Endothelial cell of umbilical vein (primary cell): ENCODE data around the gene FGF19. TPM values are rescaled to one million over a fixed set of nuclear protein-coding genes. Genes with fewer than 3 reads are reported as not detected.

Experiments used
- BruUV-seq: library from RNA; stranded (reverse); fragments of 400-500 nt; replicated peaks from 2 replicates; lab custom pipeline; 2021; lab: Mats Ljungman, UMichigan
- CTCF ChIA-PET: fragments of 300-600, 350-600 bp; sonication (Branson Sonifier 250); formaldehyde crosslinking; loops from one replicate; lab custom pipeline; 2021; ENCODE audit warnings: antibody characterized with exemption, inconsistent platforms; lab: Charles Lee
- POLR2A ChIA-PET: fragments of 300-600, 350-600 bp; sonication (Branson Sonifier 250); formaldehyde crosslinking; loops from one replicate; lab custom pipeline; 2021; ENCODE audit warnings: antibody characterized with exemption, inconsistent platforms; lab: Charles Lee
- DNase-seq: peaks from one replicate; pipeline ENCODE4 v3.0.0-alpha.2; 2011; ENCODE audit warnings: low read depth, low spot score
- FAIRE-seq: peaks from 2 replicates; lab custom pipeline; 2011; peaks lifted over from hg19 to GRCh38; lab: Jason Lieb, UNC
- H2AFZ ChIP-seq: 2 replicates; pipeline ENCODE4 v1.6.0; 2012; ENCODE audit warnings: low read depth, low read length, control low read depth, inconsistent platforms
- H3K27ac ChIP-seq: 2 replicates; pipeline ENCODE4 v1.5.1; 2011; ENCODE audit warnings: low read depth, mild to moderate bottlenecking, control low read depth, low read length, moderate library complexity; ENCODE audit not compliant: insufficient read depth
- H3K27me3 ChIP-seq, 2 experiments: 2 replicates each; pipeline versions ENCODE4 v1.6.0 to v1.6.1; 2011; ENCODE audit warnings: low read length in 2 of 2, mixed read lengths in 1 of 2; ENCODE audit not compliant: control insufficient read depth in 2 of 2, insufficient read depth in 2 of 2
- H3K36me3 ChIP-seq, 2 experiments: 2 replicates in 1 of 2; 3 replicates in 1 of 2; pipeline ENCODE4 v1.5.1; 2011; ENCODE audit warnings: low read length in 2 of 2, mild to moderate bottlenecking in 1 of 2, moderate library complexity in 1 of 2; ENCODE audit not compliant: control insufficient read depth in 2 of 2, insufficient read depth in 2 of 2; ENCODE audit errors: extremely low read depth in 1 of 2
- H3K4me1 ChIP-seq: 3 replicates; pipeline ENCODE4 v1.5.1; 2011; ENCODE audit warnings: mild to moderate bottlenecking, low read length; ENCODE audit not compliant: control insufficient read depth, insufficient read depth; ENCODE audit errors: extremely low read depth
- H3K4me2 ChIP-seq: 2 replicates; pipeline ENCODE4 v1.6.1; 2011; ENCODE audit warnings: low read length, control low read depth, mixed read lengths; ENCODE audit not compliant: insufficient read depth
- H3K4me3 ChIP-seq, 3 experiments: fragments of 200-600 bp in 1 of 3; sonication (generic), shearing (Covaris generic) in 1 of 3; replicated peaks in 1 of 3; 2 replicates each; pipeline ENCODE4 v1.5.1; 2011 to 2016; ENCODE audit warnings: control low read depth in 3 of 3, low read length in 3 of 3, mild to moderate bottlenecking in 2 of 3, inconsistent platforms in 1 of 3, low read depth in 1 of 3, moderate library complexity in 1 of 3; ENCODE audit not compliant: insufficient read depth in 1 of 3
- H3K79me2 ChIP-seq: 2 replicates; pipeline ENCODE4 v1.6.0; 2012; ENCODE audit warnings: low read length, inconsistent platforms; ENCODE audit not compliant: control insufficient read depth, insufficient read depth
- H3K9ac ChIP-seq: replicated peaks from 2 replicates; pipeline ENCODE3; 2011; ENCODE audit warnings: low read length, control low read depth; ENCODE audit not compliant: insufficient read depth; ENCODE audit errors: extremely low read depth
- H3K9me1 ChIP-seq: replicated peaks from 3 replicates; pipeline ENCODE4 v1.6.0; 2011; ENCODE audit warnings: mild to moderate bottlenecking, low read length; ENCODE audit not compliant: control insufficient read depth, insufficient read depth; ENCODE audit errors: extremely low read depth
- H3K9me3 ChIP-seq: replicated peaks from 2 replicates; pipeline ENCODE4 v1.5.1; 2012; ENCODE audit warnings: low read length, inconsistent platforms; ENCODE audit not compliant: control insufficient read depth, insufficient read depth
- H4K20me1 ChIP-seq: replicated peaks from 2 replicates; pipeline ENCODE3; 2011; ENCODE audit warnings: mild to moderate bottlenecking, low read length; ENCODE audit not compliant: control insufficient read depth, insufficient read depth; ENCODE audit errors: extremely low read depth
- EZH2 ChIP-seq: IDR thresholded peaks from 2 replicates; pipeline ENCODE4 v1.6.1; 2012; ENCODE audit warnings: borderline replicate concordance, low read depth, mild to moderate bottlenecking, moderate library complexity, low read length, inconsistent platforms; ENCODE audit not compliant: severe bottlenecking
- FOS ChIP-seq: IDR thresholded peaks from 2 replicates; pipeline ENCODE4 v1.6.1; 2011; ENCODE audit warnings: mild to moderate bottlenecking, low read length, moderate library complexity, borderline replicate concordance; ENCODE audit not compliant: insufficient read depth
- GATA2 ChIP-seq: IDR thresholded peaks from 2 replicates; pipeline ENCODE4 v1.7.0; 2011; ENCODE audit warnings: low read depth, mild to moderate bottlenecking, moderate library complexity, mixed read lengths, low read length; ENCODE audit not compliant: insufficient read length, insufficient read depth
- JUN ChIP-seq: IDR thresholded peaks from 2 replicates; pipeline ENCODE4 v1.6.1; 2011; ENCODE audit warnings: borderline replicate concordance, low read depth; ENCODE audit not compliant: insufficient read length, insufficient read depth
- MYC ChIP-seq: IDR thresholded peaks from one replicate; pipeline ENCODE4 v1.6.1; 2011; ENCODE audit warnings: mild to moderate bottlenecking, low read depth, low read length
- POLR2A ChIP-seq: IDR thresholded peaks from 2 replicates; pipeline ENCODE4 v1.6.1; 2012; ENCODE audit warnings: low read depth, mild to moderate bottlenecking, control low read depth, low read length
- POLR2AphosphoS5 ChIP-seq: IDR thresholded peaks from 2 replicates; pipeline ENCODE4 v1.6.1; 2012; ENCODE audit warnings: low read depth, mild to moderate bottlenecking, control low read depth, low read length, moderate library complexity; ENCODE audit not compliant: insufficient read depth
- dilution Hi-C: fragments of 300-500 bp; cut with MboI; formaldehyde crosslinking; loops from one replicate; pipeline ENCODE4 v1.15.0; 2019; ENCODE audit warnings: low sequenced_read_pairs; ENCODE audit not compliant: extremely low pct_ligation_motif_present
- intact Hi-C: fragments of 100-400 bp; cut with micrococcal nuclease; formaldehyde crosslinking; loops from one replicate; pipeline ENCODE4 v1.10.0; 2022
- polyA plus RNA-seq, 4 experiments: library from polyadenylated mRNA; depleted of rRNA in 3 of 4; stranded (reverse) in 3 of 4; unstranded in 1 of 4; fragments of >200 nt; gene quantifications; 2 replicates each; pipeline versions ENCODE4 v1.2.1 to v1.2.3, GENCODE V29; 2011 to 2012; ENCODE audit warnings: missing spikeins in 1 of 4
- total RNA-seq: library from RNA; stranded (reverse); gene quantifications from 2 replicates; pipeline ENCODE4 v1.2.3, GENCODE V29; 2021
- TF ChIP-seq, protein P1 (sequence below): IDR thresholded peaks from 2 replicates; pipeline ENCODE4 v1.6.1; 2011; ENCODE audit not compliant: insufficient read depth, insufficient read length
- TF ChIP-seq, protein P2 (sequence below), 2 donors: IDR thresholded peaks; 1 replicate in 1 of 2; 2 replicates in 1 of 2; pipeline ENCODE4 v1.5.1; 2011; ENCODE audit warnings: low read length in 2 of 2, mild to moderate bottlenecking in 2 of 2, moderate library complexity in 2 of 2, control low read depth in 1 of 2, inconsistent platforms in 1 of 2, low read depth in 1 of 2; ENCODE audit not compliant: insufficient read depth in 1 of 2; ENCODE audit errors: extremely low read depth in 1 of 2

The FGF19 gene
- total and polyA plus RNA-seq, 2 donors (not counting 3 experiments of a cell fraction or from before 2014, with no cell fraction given): 0.03 TPM; not detected in 1

DNA sequence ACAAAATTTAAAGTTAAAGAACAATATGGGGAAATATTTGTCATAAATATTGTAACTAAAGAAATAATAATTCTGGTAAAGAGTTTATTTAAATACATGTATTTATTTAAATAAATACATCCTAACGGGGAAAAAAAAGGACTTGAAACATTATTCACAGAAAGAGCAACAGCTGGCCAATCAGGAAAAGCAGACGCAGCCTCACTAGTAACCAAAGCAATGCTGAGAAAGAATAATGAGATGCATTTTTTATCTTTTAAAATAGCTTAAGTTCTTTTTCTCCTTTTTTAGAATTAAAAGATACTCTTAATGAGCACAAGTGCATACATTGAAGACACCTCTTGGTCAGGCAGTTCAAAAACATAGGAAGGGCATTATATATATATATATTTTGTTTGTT is 26.1 kb downstream of the FGF19 start:
- CTCF ChIA-PET: interaction anchor here (0.7 kb wide), 1 partner anchor 211 kb away, joined by 3 read pairs; no protein-coding TSS in a partner anchor
- peaks cover 23% of the 10 kb centered on the region for H3K79me2 ChIP-seq
- H3K9me1 ChIP-seq: no peaks in the 10 kb centered on the region
- no peaks in the 10 kb centered on the region for H4K20me1 ChIP-seq
- DNase-seq: no peak
- no TSS peak for BruUV-seq
- TF ChIP-seq MYC: no peak
- TF ChIP-seq, protein P1, sequence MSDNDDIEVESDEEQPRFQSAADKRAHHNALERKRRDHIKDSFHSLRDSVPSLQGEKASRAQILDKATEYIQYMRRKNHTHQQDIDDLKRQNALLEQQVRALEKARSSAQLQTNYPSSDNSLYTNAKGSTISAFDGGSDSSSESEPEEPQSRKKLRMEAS: no peak
- no peak for TF ChIP-seq GATA2
- no peak for TF ChIP-seq FOS
- no peak for TF ChIP-seq POLR2AphosphoS5
- no peak for TF ChIP-seq POLR2A
- no peak for TF ChIP-seq EZH2
- TF ChIP-seq JUN: no peak
- TF ChIP-seq, protein P2, sequence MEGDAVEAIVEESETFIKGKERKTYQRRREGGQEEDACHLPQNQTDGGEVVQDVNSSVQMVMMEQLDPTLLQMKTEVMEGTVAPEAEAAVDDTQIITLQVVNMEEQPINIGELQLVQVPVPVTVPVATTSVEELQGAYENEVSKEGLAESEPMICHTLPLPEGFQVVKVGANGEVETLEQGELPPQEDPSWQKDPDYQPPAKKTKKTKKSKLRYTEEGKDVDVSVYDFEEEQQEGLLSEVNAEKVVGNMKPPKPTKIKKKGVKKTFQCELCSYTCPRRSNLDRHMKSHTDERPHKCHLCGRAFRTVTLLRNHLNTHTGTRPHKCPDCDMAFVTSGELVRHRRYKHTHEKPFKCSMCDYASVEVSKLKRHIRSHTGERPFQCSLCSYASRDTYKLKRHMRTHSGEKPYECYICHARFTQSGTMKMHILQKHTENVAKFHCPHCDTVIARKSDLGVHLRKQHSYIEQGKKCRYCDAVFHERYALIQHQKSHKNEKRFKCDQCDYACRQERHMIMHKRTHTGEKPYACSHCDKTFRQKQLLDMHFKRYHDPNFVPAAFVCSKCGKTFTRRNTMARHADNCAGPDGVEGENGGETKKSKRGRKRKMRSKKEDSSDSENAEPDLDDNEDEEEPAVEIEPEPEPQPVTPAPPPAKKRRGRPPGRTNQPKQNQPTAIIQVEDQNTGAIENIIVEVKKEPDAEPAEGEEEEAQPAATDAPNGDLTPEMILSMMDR (IDR thresholded peaks at IDR 0.05; ENCODE audit: extremely low read depth in 1 of 2, insufficient read depth in 1 of 2, low read depth in 1 of 2, low read length in 2 of 2): no peak
- intact Hi-C loops (no loop called here), dilution Hi-C loops (no loop called here)
- POLR2A ChIA-PET: no interaction called here
- H3K27me3 ChIP-seq: peaks cover 0 to 3% of the 10 kb centered on the region in 2 experiments
- H3K27ac ChIP-seq: no peak overlapping the region
- no peak for FAIRE-seq
- H3K4me2 ChIP-seq: no peak overlapping the region
- H2AFZ ChIP-seq: no peak overlapping the region
- H3K4me1 ChIP-seq: peaks cover 9% of the 10 kb centered on the region
- H3K4me3 ChIP-seq: no peak overlapping the region
- no peaks in the 10 kb centered on the region for H3K9me3 ChIP-seq
- no peak overlapping the region for H3K9ac ChIP-seq
- H3K36me3 ChIP-seq: peaks cover 0 to under 1% of the 10 kb centered on the region in 2 experiments
